GM12892 (cell line): Measurements from ENCODE around the gene GALNTL6.
"Not testable (repeated sequence)": the region's sequence is repeated elsewhere in the genome, so short reads cannot be mapped to it uniquely, and the experiment has no call there.

ENCODE experiments used
- DNase-seq: peaks from one replicate; pipeline ENCODE4 v3.0.0; 2011; ENCODE audit not compliant: insufficient read length
- FAIRE-seq: peaks from 2 replicates; lab custom pipeline; 2011; peaks lifted over from hg19 to GRCh38; lab: Jason Lieb, UNC
- POLR2A ChIP-seq: IDR thresholded peaks from 2 replicates; pipeline ENCODE4 v1.6.1; 2011; ENCODE audit warnings: low read depth, low read length, control low read depth
- POLR2AphosphoS5 ChIP-seq: IDR thresholded peaks from 2 replicates; pipeline ENCODE4 v1.6.1; 2011; ENCODE audit warnings: low read depth, low read length, control low read depth
- TAF1 ChIP-seq: IDR thresholded peaks from 2 replicates; pipeline ENCODE4 v1.6.1; 2011; ENCODE audit warnings: low read depth, mild to moderate bottlenecking, control low read depth, low read length, borderline replicate concordance

Gene GALNTL6

DNA sequence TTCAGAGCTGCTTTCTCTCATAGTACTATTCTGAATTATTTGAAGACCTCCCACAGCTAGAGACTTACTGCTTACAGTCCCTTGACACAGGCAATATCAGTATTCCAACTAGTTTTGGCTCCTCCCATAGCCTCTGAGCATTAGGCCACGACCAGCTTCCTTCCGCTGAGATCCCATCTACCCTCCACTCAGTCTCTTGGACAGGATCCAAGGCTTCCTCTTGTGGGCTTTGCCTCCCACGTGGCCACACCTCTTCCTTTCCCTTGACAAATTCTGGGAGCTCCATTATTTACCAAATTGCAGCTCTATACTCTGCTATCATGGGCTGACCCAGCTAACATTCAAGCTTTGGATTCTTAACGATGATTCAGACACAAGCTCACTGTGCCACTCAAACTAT lies 885.1 kb downstream of the GALNTL6 start:
- DNase-seq (no peak), FAIRE-seq (no peak)
- no peak for TF ChIP-seq TAF1
- no peak for TF ChIP-seq POLR2A
- no peak for TF ChIP-seq POLR2AphosphoS5

GRCh38 chr4:172705565-172705964 lies 892.4 kb downstream of the GALNTL6 start:
- no peak for TF ChIP-seq TAF1
- no peak for TF ChIP-seq POLR2A
- no peak for TF ChIP-seq POLR2AphosphoS5
- FAIRE-seq, result no peak
- DNase-seq, result no peak

- DNase-seq (no peak), FAIRE-seq (no peak)
- no peak for TF ChIP-seq POLR2A
These were observed 892.8 kb downstream of the GALNTL6 start for GRCh38 chr4:172706000-172706399.

GRCh38 chr4:172707622-172708021 lies 894.4 kb downstream of the GALNTL6 start:
- FAIRE-seq, result no peak
- TF ChIP-seq POLR2AphosphoS5 (no peak), TAF1 (no peak), POLR2A (no peak)
- no peak for DNase-seq

DNA sequence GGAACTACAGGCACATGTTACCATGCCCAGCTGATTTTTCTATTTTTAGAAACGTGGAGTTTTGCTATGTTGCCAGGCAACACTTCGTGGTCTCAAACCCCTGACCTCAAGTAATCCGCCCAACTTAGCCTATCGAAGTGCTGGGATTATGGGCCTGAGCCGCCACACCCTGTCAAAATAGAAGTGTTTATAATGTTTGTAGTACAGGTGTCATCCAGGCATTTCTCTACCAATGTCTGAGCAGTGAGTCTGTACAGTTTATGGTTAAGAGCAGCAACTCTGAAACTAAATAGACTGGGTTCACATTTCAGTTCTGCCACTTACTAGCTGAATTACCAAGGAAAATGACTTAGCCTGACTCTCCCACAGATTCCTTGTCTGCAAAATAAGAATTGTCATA lies 895.0 kb downstream of the GALNTL6 start:
- DNase-seq (no peak), FAIRE-seq (no peak)
- no peak for TF ChIP-seq POLR2AphosphoS5
- no peak for TF ChIP-seq POLR2A
- no peak for TF ChIP-seq TAF1

DNA sequence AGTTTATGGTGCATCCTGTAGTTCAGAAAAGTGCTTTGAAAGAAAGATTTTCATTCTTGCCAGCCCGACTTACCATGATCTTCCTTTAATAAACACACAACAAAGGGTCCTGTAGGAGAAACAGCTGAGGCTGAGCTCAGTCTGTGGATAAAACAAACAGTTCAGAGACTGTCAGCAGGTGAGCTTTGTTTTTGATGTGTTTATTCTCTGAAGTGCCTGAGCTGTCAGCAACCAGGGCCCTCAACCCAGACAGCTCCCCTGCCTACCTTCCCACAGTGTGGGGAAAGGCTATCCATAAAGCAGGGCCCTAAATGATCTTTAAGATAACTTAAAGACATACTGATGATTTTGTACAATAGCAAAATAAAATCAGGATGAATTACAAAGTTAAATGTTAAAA lies 896.2 kb downstream of the GALNTL6 start:
- no peak for FAIRE-seq
- TF ChIP-seq POLR2AphosphoS5, result no peak
- TF ChIP-seq POLR2A, result no peak
- no peak for TF ChIP-seq TAF1
- DNase-seq, result no peak

- DNase-seq (no peak), FAIRE-seq (no peak)
- TF ChIP-seq POLR2AphosphoS5 (no peak), TAF1 (no peak), POLR2A (no peak)
These were observed 903.1 kb downstream of the GALNTL6 start for GRCh38 chr4:172716291-172716690.

DNA sequence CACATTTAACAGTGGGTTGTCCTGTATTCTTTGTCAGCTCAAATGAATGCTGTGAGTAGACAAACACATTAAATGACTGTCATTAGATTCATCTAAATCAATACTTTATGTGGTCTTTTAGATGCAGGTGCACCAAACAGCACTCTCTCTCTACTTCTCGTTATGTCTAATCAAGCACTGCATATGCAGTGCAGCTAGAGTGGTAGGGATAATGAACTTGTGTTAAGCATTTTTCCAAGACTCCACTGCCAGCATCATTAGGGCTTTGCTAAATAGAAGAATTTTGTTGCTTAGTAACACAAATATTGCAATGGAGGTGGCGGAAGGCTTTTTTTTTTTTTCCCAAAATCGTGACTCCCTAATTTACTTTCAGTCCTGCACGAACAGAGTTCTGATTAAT lies 908.5 kb downstream of the GALNTL6 start:
- DNase-seq, result no peak
- FAIRE-seq, result no peak
- TF ChIP-seq POLR2AphosphoS5 (no peak), TAF1 (no peak), POLR2A (no peak)

DNA sequence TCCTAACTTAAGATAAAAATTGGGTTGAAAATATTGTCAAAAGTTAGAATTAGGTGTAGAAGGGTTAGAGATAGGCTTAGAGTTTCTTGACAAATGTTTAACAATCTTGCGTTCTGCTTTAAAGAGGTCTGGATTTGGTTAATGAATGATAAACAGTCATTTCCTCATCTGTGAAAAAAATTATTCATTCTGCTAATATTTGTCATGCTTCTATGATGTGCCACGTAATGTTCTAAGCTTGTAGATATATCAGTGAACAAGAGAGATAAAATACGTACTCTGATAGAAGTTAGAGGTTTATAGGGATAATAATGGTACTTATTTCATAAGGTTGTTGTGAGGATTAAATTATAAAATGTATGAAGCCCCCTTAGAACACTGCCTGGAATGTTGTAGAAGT lies 912.4 kb downstream of the GALNTL6 start:
- TF ChIP-seq POLR2AphosphoS5, result no peak
- TF ChIP-seq POLR2A, result no peak
- TF ChIP-seq TAF1, result no peak
- FAIRE-seq, result no peak
- DNase-seq, result no peak

DNA sequence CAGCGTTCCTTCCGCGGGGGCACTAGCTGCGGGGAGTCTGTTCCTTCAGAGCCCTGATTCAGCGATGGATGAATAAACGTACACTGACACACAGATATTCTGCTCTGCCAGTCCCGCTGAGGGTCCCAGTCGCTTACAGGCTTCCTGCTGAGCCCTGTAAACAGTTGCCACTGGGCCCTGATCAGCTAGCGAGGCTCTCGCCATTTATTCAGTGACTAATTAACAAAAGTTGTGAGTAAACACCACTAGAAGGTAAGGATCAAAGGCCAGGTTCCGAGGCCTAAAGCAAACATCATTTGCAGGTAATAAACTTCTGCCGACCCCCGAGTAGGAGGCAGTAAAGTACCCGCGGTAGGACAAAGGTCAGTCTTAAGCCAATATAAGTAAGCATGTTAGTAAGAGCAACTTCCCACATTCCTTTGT lies 912.8 kb downstream of the GALNTL6 start:
- DNase-seq (no peak), FAIRE-seq (no peak)
- no peak for TF ChIP-seq POLR2A
- TF ChIP-seq TAF1, result no peak
- no peak for TF ChIP-seq POLR2AphosphoS5

DNA sequence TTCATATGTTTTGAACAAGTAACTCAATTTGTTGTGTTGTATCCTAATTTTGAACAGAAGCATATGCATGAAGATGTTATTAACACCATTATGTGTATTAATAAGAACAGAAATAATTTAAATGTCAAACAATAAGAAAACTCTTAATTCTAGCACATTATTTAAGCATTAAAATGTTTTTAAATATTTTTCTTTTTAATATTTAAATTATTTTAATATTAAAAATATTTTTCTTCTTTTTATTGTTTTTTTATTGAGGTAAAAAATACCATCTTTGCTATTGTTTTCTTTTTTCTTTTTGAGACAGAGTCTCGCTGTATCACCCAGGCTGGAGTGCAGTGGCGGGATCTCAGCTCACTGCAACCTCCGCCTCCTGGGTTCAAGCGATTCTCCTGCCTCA lies 914.4 kb downstream of the GALNTL6 start:
- no peak for FAIRE-seq

GRCh38 chr4:172733645-172734044 lies 920.4 kb downstream of the GALNTL6 start:
- not testable (repeated sequence) for FAIRE-seq, DNase-seq

More for the DNA sequence above, 914.4 kb downstream of the GALNTL6 start:
- DNase-seq, result no peak
- no peak for TF ChIP-seq POLR2AphosphoS5
- TF ChIP-seq POLR2A, result no peak
- no peak for TF ChIP-seq TAF1

GRCh38 chr4:172734555-172734954 lies 921.4 kb downstream of the GALNTL6 start:
- no peak for FAIRE-seq
- TF ChIP-seq POLR2AphosphoS5 (no peak), TAF1 (no peak), POLR2A (no peak)
- no peak for DNase-seq
